Naive B cell (primary cell): ENCODE data around the gene ZNF418. TPM values are rescaled to one million over a fixed set of nuclear protein-coding genes. Genes with fewer than 3 reads are reported as not detected.
A peak's percentile ranks its signal among the peaks of the same experiment; 100 is the strongest.
"Not testable (repeated sequence)": the region's sequence is repeated elsewhere in the genome, so short reads cannot be mapped to it uniquely, and the experiment has no call there.

Experiments used
- ATAC-seq, 2 donors: fragments of 150-1000 bp; cut with Tn5 transposase; 2 replicates each; pipeline ENCODE4 v1.10.0; 2021; ENCODE audit warnings: low read depth in 2 of 2, mild to moderate bottlenecking in 2 of 2, moderate library complexity in 2 of 2
- DNase-seq: peaks from one replicate; pipeline ENCODE4 v3.0.0; 2022
- H3K27ac Mint-ChIP-seq, 6 donors: one replicate each; pipeline ENCODE4 v1.8.0; 2020 to 2022; ENCODE audit warnings: mild to moderate bottlenecking in 6 of 6, mixed read lengths in 6 of 6, moderate library complexity in 5 of 6, inconsistent platforms in 2 of 6
- H3K27me3 Mint-ChIP-seq, 3 donors: one replicate each; pipeline ENCODE4 v1.8.0; 2021 to 2022; ENCODE audit warnings: mixed read lengths in 3 of 3, mild to moderate bottlenecking in 1 of 3
- H3K36me3 Mint-ChIP-seq, 2 donors: one replicate each; pipeline ENCODE4 v1.8.0; 2020 to 2022; ENCODE audit warnings: mixed read lengths in 2 of 2, inconsistent platforms in 1 of 2, mild to moderate bottlenecking in 1 of 2
- H3K4me1 Mint-ChIP-seq, 3 donors: one replicate each; pipeline ENCODE4 v1.8.0; 2020 to 2022; ENCODE audit warnings: mixed read lengths in 3 of 3, inconsistent platforms in 1 of 3, mild to moderate bottlenecking in 1 of 3, moderate library complexity in 1 of 3
- H3K4me3 Mint-ChIP-seq, 8 donors: one replicate each; pipeline ENCODE4 v1.8.0; 2020 to 2022; ENCODE audit warnings: mild to moderate bottlenecking in 8 of 8, mixed read lengths in 8 of 8, moderate library complexity in 8 of 8, inconsistent platforms in 2 of 8
- H3K9me3 Mint-ChIP-seq, 7 donors: one replicate each; pipeline ENCODE4 v1.8.0; 2020 to 2022; ENCODE audit warnings: mixed read lengths in 7 of 7, mild to moderate bottlenecking in 5 of 7, inconsistent platforms in 2 of 7, moderate library complexity in 1 of 7
- polyA plus RNA-seq, 6 donors: library from polyadenylated mRNA; unstranded; fragments of 300-500 nt; fragmentation: Illumina TruSeq; gene quantifications; one replicate each; pipeline ENCODE4 v1.2.3, GENCODE V29; 2021; ENCODE audit warnings: low read depth in 6 of 6

ZNF418 gene
- polyA plus RNA-seq, 6 donors from 2014 or later = 7.9 to 23.3 (median 12.2) TPM

GRCh38 chr19:57935731-57936130 lies 529 bp upstream of the ZNF418 start:
- H3K9me3 Mint-ChIP-seq = peaks cover 2 to 39% (median 12%) of the 10 kb centered on the region in 7 donors

DNA sequence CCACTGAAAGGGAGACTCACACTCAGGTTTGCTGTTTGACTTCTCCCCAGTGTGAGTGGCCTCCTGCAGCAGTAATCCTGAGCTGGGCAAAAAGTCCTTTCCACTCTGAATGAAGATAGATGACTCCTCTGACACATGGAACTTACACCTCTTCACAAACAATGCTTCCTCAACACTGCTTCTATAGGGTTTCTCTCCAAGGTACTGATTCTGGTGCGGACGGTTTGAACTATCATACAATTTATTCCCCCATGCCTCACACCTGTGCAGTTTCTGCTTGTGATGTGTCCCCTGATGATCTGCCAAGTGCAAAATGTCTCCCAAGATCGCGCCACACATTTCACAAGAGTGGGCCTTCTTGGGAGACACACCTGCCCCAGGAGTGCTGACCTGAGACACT lies 7.6 kb downstream of the ZNF418 start:
- Mint-ChIP-seq H3K27me3 (no peaks in the 10 kb centered on the region), H3K36me3 (peaks cover 35 to 44% of the 10 kb centered on the region in 2 donors), H3K9me3 (peaks cover 4 to 45% (median 39%) of the 10 kb centered on the region in 7 donors), H3K4me1 (peaks cover under 1 to 3% (median under 1%) of the 10 kb centered on the region in 3 donors), H3K4me3 (no peak overlapping the region), H3K27ac (peak overlapping the region in 1 of 6 donors; percentile 30)
- ATAC-seq (no peak), DNase-seq (no peak)

More at GRCh38 chr19:57935731-57936130, 529 bp upstream of the ZNF418 start:
- H3K4me3 Mint-ChIP-seq = peak overlapping the region in 6 of 8 donors; percentile 94 to 100 (median 100)
- DNase-seq = no peak
- H3K36me3 Mint-ChIP-seq = peaks cover 23 to 48% of the 10 kb centered on the region in 2 donors
- H3K4me1 Mint-ChIP-seq = peaks cover 19 to 32% (median 22%) of the 10 kb centered on the region in 3 donors
- H3K27me3 Mint-ChIP-seq = no peaks in the 10 kb centered on the region
- no peak for ATAC-seq
- H3K27ac Mint-ChIP-seq = peak overlapping the region in 2 of 6 donors; percentile 95 to 97

GRCh38 chr19:57916168-57916995 lies 18.8 kb downstream of the ZNF418 start, which contains the start of gene ZNF417:
ZNF417 (minus strand) TSS chr19:57916592; CDS start chr19:57916411, 181 bp downstream.
- DNase-seq = peak; percentile 87
- H3K27me3 Mint-ChIP-seq, H3K9me3 Mint-ChIP-seq: not testable (repeated sequence)
- Mint-ChIP-seq H3K4me1 (peaks cover 35 to 46% (median 44%) of the 10 kb centered on the region in 3 donors), H3K36me3 (peaks cover 4 to 30% of the 10 kb centered on the region in 2 donors), H3K27ac (peak within 1 kb of the TSS; percentile 95 to 99 (median 98)), H3K4me3 (peak within 1 kb of the TSS; percentile 93 to 100 (median 97))
- peak; percentile 96 to 97 for ATAC-seq

GRCh38 chr19:57914531-57914930 lies 20.7 kb downstream of the ZNF418 start:
- Mint-ChIP-seq H3K9me3 (peaks cover 0 to 5% (median 0%) of the 10 kb centered on the region in 7 donors), H3K27ac (peak overlapping the region in 4 of 6 donors; percentile 35 to 98 (median 96)), H3K36me3 (peaks cover 10 to 30% of the 10 kb centered on the region in 2 donors), H3K4me1 (peaks cover 35 to 49% (median 48%) of the 10 kb centered on the region in 3 donors), H3K4me3 (peak overlapping the region in 7 of 8 donors; percentile 72 to 99 (median 96)), H3K27me3 (no peaks in the 10 kb centered on the region)
- DNase-seq (no peak), ATAC-seq (no peak)

GRCh38 chr19:57907394-57907793 lies 27.8 kb downstream of the ZNF418 start:
- ATAC-seq (no peak), DNase-seq (no peak)
- H3K27me3 Mint-ChIP-seq = no peaks in the 10 kb centered on the region
- no peaks in the 10 kb centered on the region for H3K9me3 Mint-ChIP-seq
- peaks cover 10 to 20% of the 10 kb centered on the region in 2 donors for H3K36me3 Mint-ChIP-seq
- H3K27ac Mint-ChIP-seq = peak overlapping the region in 1 of 6 donors; percentile 86
- no peak overlapping the region for H3K4me3 Mint-ChIP-seq
- H3K4me1 Mint-ChIP-seq = peaks cover 9 to 32% (median 17%) of the 10 kb centered on the region in 3 donors

DNA sequence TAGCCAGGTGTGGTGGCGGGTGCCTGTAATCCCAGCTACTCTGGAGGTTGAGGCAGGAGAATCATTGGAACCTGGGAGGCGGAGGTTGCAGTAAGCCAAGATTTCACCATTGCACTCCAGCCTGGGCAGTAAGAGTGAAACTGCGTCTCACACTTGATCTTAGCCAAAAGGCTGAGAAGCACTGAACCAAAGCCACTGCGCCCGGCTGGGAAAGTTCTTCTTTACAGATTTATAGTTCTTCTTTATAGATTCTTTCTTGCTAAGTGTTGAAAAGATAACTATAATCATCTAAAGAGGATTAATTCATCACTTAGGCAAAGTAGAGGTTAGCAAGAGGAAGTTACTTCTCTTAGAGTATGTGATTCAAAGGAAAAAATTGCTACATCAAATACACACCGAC lies 29.9 kb downstream of the ZNF418 start:
- Mint-ChIP-seq H3K9me3 (no peaks in the 10 kb centered on the region), H3K4me3 (peak overlapping the region in 1 of 8 donors; percentile 35), H3K36me3 (peaks cover 0 to 7% of the 10 kb centered on the region in 2 donors), H3K4me1 (peaks cover 4 to 23% (median 7%) of the 10 kb centered on the region in 3 donors), H3K27ac (peak overlapping the region in 3 of 6 donors; percentile 13 to 68 (median 14)), H3K27me3 (no peaks in the 10 kb centered on the region)
- DNase-seq (no peak), ATAC-seq (peak; percentile 28)

DNA sequence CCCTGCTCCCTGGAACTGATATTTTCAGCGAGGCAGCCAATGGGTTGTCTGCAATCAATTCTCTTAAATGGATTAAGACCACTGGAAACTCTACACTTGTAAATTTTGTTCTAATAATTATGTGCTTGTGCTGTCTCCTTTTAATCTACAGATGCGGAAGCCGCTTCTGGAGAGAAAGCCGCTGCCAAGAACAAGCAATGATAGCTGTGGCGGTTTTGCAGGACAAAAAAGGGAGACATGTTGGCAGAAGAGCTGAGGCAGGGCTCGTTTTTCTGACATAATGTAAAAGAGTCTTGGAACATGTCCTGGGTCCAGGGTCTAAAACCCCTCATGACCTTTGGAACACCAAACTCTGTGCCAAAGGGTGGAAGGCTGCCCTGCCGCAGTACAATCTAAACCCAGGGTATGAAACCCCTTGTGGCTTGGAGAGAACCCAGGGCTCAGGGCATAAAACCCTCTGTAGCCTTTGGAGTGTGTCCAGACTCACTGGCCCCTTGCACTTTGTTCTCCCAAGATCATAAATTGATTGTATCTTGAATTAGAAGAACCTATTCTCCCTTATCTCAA lies 31.5 kb downstream of the ZNF418 start:
- Mint-ChIP-seq H3K27me3 (no peaks in the 10 kb centered on the region), H3K4me1 (peaks cover 4 to 23% (median 7%) of the 10 kb centered on the region in 3 donors), H3K9me3 (no peaks in the 10 kb centered on the region), H3K4me3 (no peak overlapping the region), H3K27ac (no peak overlapping the region), H3K36me3 (peaks cover 0 to 7% of the 10 kb centered on the region in 2 donors)
- ATAC-seq = no peak
- no peak for DNase-seq

- H3K36me3 Mint-ChIP-seq = no peaks in the 10 kb centered on the region
- no peak for ATAC-seq
- H3K27ac Mint-ChIP-seq = no peak overlapping the region
- DNase-seq = no peak
- no peak overlapping the region for H3K4me3 Mint-ChIP-seq
- H3K4me1 Mint-ChIP-seq = peaks cover 4 to 13% (median 7%) of the 10 kb centered on the region in 3 donors
- no peaks in the 10 kb centered on the region for H3K27me3 Mint-ChIP-seq
- no peaks in the 10 kb centered on the region for H3K9me3 Mint-ChIP-seq
Measured at GRCh38 chr19:57900311-57900710, 34.9 kb downstream of the ZNF418 start.

GRCh38 chr19:57890706-57891105 lies 44.5 kb downstream of the ZNF418 start:
- Mint-ChIP-seq H3K4me1 (peaks cover 21 to 36% (median 31%) of the 10 kb centered on the region in 3 donors), H3K36me3 (peaks cover 11 to 17% of the 10 kb centered on the region in 2 donors), H3K4me3 (peak overlapping the region in 1 of 8 donors; percentile 59)
- not testable (repeated sequence) for ATAC-seq, DNase-seq, H3K27me3 Mint-ChIP-seq, H3K9me3 Mint-ChIP-seq, H3K27ac Mint-ChIP-seq

DNA sequence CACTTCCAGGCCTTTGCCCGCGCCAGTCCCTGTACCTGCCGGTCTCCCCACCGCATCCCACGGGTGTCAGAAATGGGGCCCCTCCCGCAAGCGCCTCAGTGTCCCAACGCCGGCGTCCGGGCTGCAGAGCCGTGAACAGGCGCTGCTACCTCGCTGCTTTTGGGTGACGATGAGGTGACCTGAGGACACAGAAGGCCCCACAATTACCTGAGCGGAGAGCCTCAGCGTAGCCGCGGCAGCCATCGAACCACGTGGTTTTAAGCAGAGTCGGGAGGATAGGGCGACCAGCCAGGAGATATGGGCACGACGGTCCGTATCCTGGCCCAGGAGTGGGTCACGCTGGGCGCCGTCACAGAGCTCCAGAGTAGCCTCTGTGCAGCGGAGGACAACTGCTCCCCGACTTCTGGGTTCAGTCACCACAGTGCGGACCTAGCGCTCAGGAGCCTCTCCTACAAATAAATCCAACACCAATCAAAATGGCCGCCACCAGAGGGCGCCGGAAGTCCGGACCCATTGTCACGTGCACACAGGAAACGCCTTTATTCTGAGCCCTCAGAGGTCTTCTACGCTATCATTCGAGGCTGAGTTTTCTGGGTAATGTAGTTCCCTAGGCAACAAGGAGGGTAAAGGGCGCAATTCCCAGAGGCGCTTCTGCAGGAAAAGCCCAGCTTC lies 46.5 kb downstream of the ZNF418 start, which contains the start of gene ZNF814:
Gene ZNF814, minus strand, starts transcription at position 478 of the 672 bp plus-strand sequence. Its CDS starts 235 bp downstream, at position 243.
- DNase-seq = peak; percentile 86
- Mint-ChIP-seq H3K4me3 (peak within 1 kb of the TSS; percentile 90 to 99 (median 96)), H3K27me3 (no peaks in the 10 kb centered on the region), H3K36me3 (peaks cover 11 to 17% of the 10 kb centered on the region in 2 donors), H3K9me3 (peaks cover 0 to 9% (median 0%) of the 10 kb centered on the region in 7 donors), H3K4me1 (peaks cover 21 to 53% (median 45%) of the 10 kb centered on the region in 3 donors), H3K27ac (peak within 1 kb of the TSS; percentile 79 to 97 (median 94))
- ATAC-seq = peak; percentile 94

GRCh38 chr19:57888107-57888559 lies 47.1 kb downstream of the ZNF418 start:
- Mint-ChIP-seq H3K4me3 (peak overlapping the region; percentile 90 to 99 (median 96)), H3K9me3 (peaks cover 0 to 9% (median 0%) of the 10 kb centered on the region in 7 donors), H3K27ac (peak overlapping the region; percentile 79 to 97 (median 94)), H3K36me3 (peaks cover 11 to 17% of the 10 kb centered on the region in 2 donors), H3K27me3 (no peaks in the 10 kb centered on the region), H3K4me1 (peaks cover 21 to 56% (median 45%) of the 10 kb centered on the region in 3 donors)
- ATAC-seq (no peak), DNase-seq (no peak)

DNA sequence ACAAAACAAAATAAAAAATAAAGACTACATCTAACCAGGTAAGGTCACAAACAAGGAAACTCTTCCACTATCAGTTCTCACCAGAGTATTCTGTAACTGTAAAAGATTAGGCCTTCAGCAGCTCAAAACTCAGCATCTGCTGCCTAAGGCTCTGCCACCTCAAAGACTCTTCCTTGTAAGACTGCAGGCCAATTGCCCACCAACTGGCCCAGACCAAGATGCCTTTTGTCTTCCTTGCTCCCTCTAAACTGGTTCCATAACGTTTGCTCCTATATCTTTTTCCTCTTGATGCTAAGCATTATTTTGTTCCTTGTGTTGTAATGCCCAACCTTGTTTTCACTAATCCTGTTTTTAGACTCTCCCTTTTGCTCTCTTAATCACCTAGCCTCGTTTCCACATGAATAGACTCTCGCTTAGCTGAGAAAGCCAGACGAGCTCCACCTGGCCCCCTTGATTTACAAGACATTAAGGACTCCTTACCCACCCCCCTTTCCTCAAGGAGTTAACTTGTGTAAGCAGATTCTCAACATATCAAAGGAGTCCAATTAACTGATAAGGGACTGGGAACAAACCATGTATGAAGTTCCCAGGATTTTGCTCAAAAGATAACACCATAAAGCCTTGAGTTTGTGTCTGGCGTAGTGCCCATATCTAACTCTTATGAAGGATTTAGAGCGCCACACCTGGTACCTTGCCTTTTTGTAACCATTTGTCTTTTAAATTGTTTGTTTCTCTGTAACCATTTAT lies 47.8 kb downstream of the ZNF418 start:
- peak overlapping the region; percentile 90 to 99 (median 96) for H3K4me3 Mint-ChIP-seq
- ATAC-seq (no peak), DNase-seq (no peak)
- H3K27ac Mint-ChIP-seq = peak overlapping the region in 4 of 6 donors; percentile 12 to 97 (median 94)
- peaks cover 0 to 9% (median 0%) of the 10 kb centered on the region in 7 donors for H3K9me3 Mint-ChIP-seq
- no peaks in the 10 kb centered on the region for H3K27me3 Mint-ChIP-seq
- H3K4me1 Mint-ChIP-seq = peaks cover 21 to 60% (median 45%) of the 10 kb centered on the region in 3 donors
- H3K36me3 Mint-ChIP-seq = peaks cover 11 to 17% of the 10 kb centered on the region in 2 donors
